Calu3 (cell line): ENCODE results near the gene TTPAL. TPM values are rescaled to one million over a fixed set of nuclear protein-coding genes. Genes with fewer than 3 reads are reported as not detected.
"Not testable (repeated sequence)": the region's sequence is repeated elsewhere in the genome, so short reads cannot be mapped to it uniquely, and the experiment has no call there.

Experiments used
- BruUV-seq: library from RNA; stranded (reverse); fragments of 400-500 nt; replicated peaks from 2 replicates; lab custom pipeline; 2021; lab: Mats Ljungman, UMichigan
- CTCF ChIA-PET: fragments of 300-600 bp; sonication (Branson Sonifier 250); formaldehyde crosslinking; loops from one replicate; lab custom pipeline; 2022; ENCODE audit warnings: antibody characterized with exemption; lab: Charles Lee
- DNase-seq: peaks from one replicate; pipeline ENCODE4 v3.0.0; 2022
- H3K27ac Mint-ChIP-seq: one replicate; pipeline ENCODE4 v1.8.0; 2022; ENCODE audit warnings: mixed read lengths; ENCODE audit not compliant: unreplicated experiment
- H3K27me3 Mint-ChIP-seq: one replicate; pipeline ENCODE4 v1.8.0; 2022; ENCODE audit warnings: mixed read lengths; ENCODE audit not compliant: unreplicated experiment
- H3K36me3 Mint-ChIP-seq: one replicate; pipeline ENCODE4 v1.8.0; 2022; ENCODE audit warnings: mild to moderate bottlenecking, moderate library complexity, mixed read lengths; ENCODE audit not compliant: insufficient read depth, unreplicated experiment
- H3K4me1 Mint-ChIP-seq: one replicate; pipeline ENCODE4 v1.8.0; 2022; ENCODE audit warnings: mild to moderate bottlenecking, low read depth, mixed read lengths; ENCODE audit not compliant: unreplicated experiment
- H3K4me3 Mint-ChIP-seq: one replicate; pipeline ENCODE4 v1.8.0; 2022; ENCODE audit warnings: mild to moderate bottlenecking, low read depth, moderate library complexity, mixed read lengths; ENCODE audit not compliant: unreplicated experiment
- H3K9me3 Mint-ChIP-seq: one replicate; pipeline ENCODE4 v1.8.0; 2022; ENCODE audit warnings: low read depth, mixed read lengths; ENCODE audit not compliant: unreplicated experiment
- CTCF ChIP-seq: fragments of 200-600 bp; IDR thresholded peaks from one replicate; pipeline ENCODE4 v1.8.0; 2022; ENCODE audit warnings: antibody characterized with exemption; ENCODE audit not compliant: unreplicated experiment
- intact Hi-C: fragments of 100-400 bp; cut with micrococcal nuclease; formaldehyde crosslinking; loops from one replicate; pipeline ENCODE4 v1.10.0; 2022; ENCODE audit not compliant: unreplicated experiment
- total RNA-seq: library from RNA; stranded (reverse); gene quantifications from 2 replicates; pipeline ENCODE4 v1.2.3, GENCODE V29; 2022

The TTPAL gene
- total RNA-seq, 1 experiment from 2014 or later: 39.9 TPM

- Mint-ChIP-seq H3K4me1 (peaks cover 17% of the 10 kb centered on the region), H3K27ac (no peak overlapping the region), H3K36me3 (peaks cover 16% of the 10 kb centered on the region), H3K4me3 (no peak overlapping the region), H3K9me3 (no peaks in the 10 kb centered on the region), H3K27me3 (no peaks in the 10 kb centered on the region)
- BruUV-seq: no TSS peak
- CTCF ChIA-PET: interaction anchor here (0.7 to 1.9 kb wide), 9 partner anchors 10 to 258 kb away, joined by 3 to 19 read pairs (median 5); no protein-coding TSS in a partner anchor
- peak; percentile 37 for TF ChIP-seq CTCF
- intact Hi-C loops: loop anchor here (1.0 kb wide), 2 partner anchors 256 to 355 kb away; no protein-coding TSS in a partner anchor
- peak; percentile 24 for DNase-seq
Measured at GRCh38 chr20:44471481-44471882, 4.2 kb upstream of the TTPAL start.

GRCh38 chr20:44472283-44472682 lies 3.4 kb upstream of the TTPAL start:
- DNase-seq, intact Hi-C loops, H3K4me3 Mint-ChIP-seq, BruUV-seq, H3K9me3 Mint-ChIP-seq, H3K27me3 Mint-ChIP-seq, H3K27ac Mint-ChIP-seq: not testable (repeated sequence)
- H3K4me1 Mint-ChIP-seq: peaks cover 25% of the 10 kb centered on the region
- CTCF ChIA-PET: interaction anchor here (0.6 to 1.3 kb wide), 3 partner anchors 191 to 833 kb away, joined by 3 to 19 read pairs (median 3); no protein-coding TSS in a partner anchor
- H3K36me3 Mint-ChIP-seq: peaks cover 24% of the 10 kb centered on the region

- Mint-ChIP-seq H3K4me3 (peak overlapping the region; percentile 100), H3K27ac (peak overlapping the region; percentile 94), H3K4me1 (peaks cover 26% of the 10 kb centered on the region), H3K27me3 (no peaks in the 10 kb centered on the region), H3K36me3 (peaks cover 24% of the 10 kb centered on the region), H3K9me3 (no peaks in the 10 kb centered on the region)
- no peak for DNase-seq
- TF ChIP-seq CTCF: no peak
- intact Hi-C loops: loop anchor here (2.0 kb wide), 1 partner anchor 135 kb away; no protein-coding TSS in a partner anchor
- CTCF ChIA-PET: interaction anchor here (0.6 to 1.6 kb wide), 7 partner anchors 56 to 258 kb away, joined by 3 to 6 read pairs (median 3); partner anchors contain the start of gene HNF4A
- TSS peak; percentile 77 for BruUV-seq
Measured at GRCh38 chr20:44475372-44475693, 341 bp upstream of the TTPAL start.

GRCh38 chr20:44477151-44477550 lies 1.5 kb downstream of the TTPAL start:
- DNase-seq: no peak
- Mint-ChIP-seq H3K4me1 (peaks cover 26% of the 10 kb centered on the region), H3K27ac (no peak overlapping the region), H3K9me3 (no peaks in the 10 kb centered on the region), H3K4me3 (peak overlapping the region; percentile 100), H3K36me3 (peaks cover 38% of the 10 kb centered on the region), H3K27me3 (no peaks in the 10 kb centered on the region)
- CTCF ChIA-PET: no interaction called here
- TF ChIP-seq CTCF: no peak
- intact Hi-C loops: no loop called here
- BruUV-seq: no TSS peak

GRCh38 chr20:44478206-44478605 lies 2.5 kb downstream of the TTPAL start:
- no peak for TF ChIP-seq CTCF
- no TSS peak for BruUV-seq
- CTCF ChIA-PET: no interaction called here
- no peak overlapping the region for H3K4me3 Mint-ChIP-seq
- no peaks in the 10 kb centered on the region for H3K9me3 Mint-ChIP-seq
- no peak for DNase-seq
- H3K27me3 Mint-ChIP-seq: no peaks in the 10 kb centered on the region
- peaks cover 26% of the 10 kb centered on the region for H3K4me1 Mint-ChIP-seq
- intact Hi-C loops: no loop called here
- peaks cover 48% of the 10 kb centered on the region for H3K36me3 Mint-ChIP-seq
- no peak overlapping the region for H3K27ac Mint-ChIP-seq
